Ovary (tissue), 9 donors: ENCODE data around the gene WFDC1. TPM values are rescaled to one million over a fixed set of nuclear protein-coding genes. Genes with fewer than 3 reads are reported as not detected.

ENCODE experiments used
- DNase-seq, 5 donors: peaks; one replicate each; pipeline ENCODE4 v3.0.0-alpha.2; 2019 to 2020
- H3K27ac ChIP-seq, 2 donors: fragments of 200-600 bp; one replicate each; pipeline versions ENCODE4 v1.5.1 to v1.8.0; 2019 to 2022
- H3K27me3 ChIP-seq: fragments of 200-600 bp; one replicate; pipeline ENCODE4 v1.8.0; 2022
- H3K36me3 ChIP-seq: fragments of 200-600 bp; sonication (generic); one replicate; pipeline ENCODE4 v1.5.1; 2019
- H3K4me1 ChIP-seq: one replicate; pipeline ENCODE4 v1.8.1; 2013; ENCODE audit warnings: mild to moderate bottlenecking, moderate library complexity; ENCODE audit not compliant: insufficient read depth
- H3K4me3 ChIP-seq: fragments of 200-600 bp; sonication (generic); one replicate; pipeline ENCODE4 v1.5.1; 2017
- H3K9me3 ChIP-seq, 2 donors: fragments of 200-600 bp in 1 of 2; sonication (generic) in 1 of 2; one replicate each; pipeline versions ENCODE4 v1.5.1 to v1.8.1; 2013 to 2019; ENCODE audit warnings: mild to moderate bottlenecking in 1 of 2, moderate library complexity in 1 of 2
- CTCF ChIP-seq, 3 donors: fragments of 450-650 bp in 2 of 3; fragments of 200-600 bp in 1 of 3; IDR thresholded peaks; one replicate each; pipeline versions ENCODE4 v1.5.1 to v1.8.0; 2016 to 2022; ENCODE audit warnings: antibody characterized with exemption in 3 of 3, mild to moderate bottlenecking in 1 of 3
- EP300 ChIP-seq: sonication (generic); formaldehyde crosslinking; IDR thresholded peaks from one replicate; pipeline ENCODE4 v1.6.1; 2017; ENCODE audit warnings: antibody characterized with exemption
- POLR2A ChIP-seq: fragments of 450-650 bp; IDR thresholded peaks from one replicate; pipeline ENCODE4 v1.6.1; 2017; ENCODE audit warnings: antibody characterized with exemption, mild to moderate bottlenecking, moderate library complexity
- WGBS, 3 donors: extraction: QIAGEN DNeasy Blood & Tissue Kit in 1 of 3; methylation state at CpG; one replicate each; pipeline versions ENCODE4 v1.1.5 to v1.1.7; 2013 to 2017; 5-methylcytosine and 5-hydroxymethylcytosine counted together
- intact Hi-C, 4 donors: fragments of 100-400 bp; cut with DNase I; formaldehyde crosslinking; loops; one replicate each; pipeline versions ENCODE4 v1.11.0 to v1.15.1; 2022 to 2023
- polyA plus RNA-seq, 2 donors: library from polyadenylated mRNA; stranded (reverse); fragments of 200-250 nt in 1 of 2; fragments of 350-450 nt in 1 of 2; fragmentation: Illumina TruSeq in 1 of 2; extraction: RNeasy Lipid Tissue Mini Kit (QIAGEN cat#74804) in 1 of 2; gene quantifications; one replicate each; pipeline ENCODE4 v1.2.3, GENCODE V29; 2013 to 2014
- total RNA-seq, 7 donors: library from RNA; depleted of rRNA in 2 of 7; stranded (reverse); fragments of >200 nt in 2 of 7; fragmentation: NEBNext Ultra II Directional in 3 of 7; extraction: Animal tissue kit (Norgen Biotek cat#: 25700) in 3 of 7; gene quantifications; one replicate each; pipeline versions ENCODE4 v1.1.0 to v1.2.4, GENCODE V29; 2016 to 2023
- donor health status: DM: no; HTN: no; CAD: no; lungs with moderate emphysema.
- donor health status: DM: no; HTN: no; CAD: no.
- donor health status: Bipolar disorder and iron deficiency.
- donor health status: DM: yes; HTN: yes; CAD: no.
- donor health status: DM: no; HTN: no; CAD: no.
- donor health status: DM: yes; HTN: yes; CAD: no.

WFDC1 gene
- total and polyA plus RNA-seq, 9 donors: 0.57 to 10.7 (median 2.1) TPM

- 57 to 59% (median 59%) methylated on average over 18 of the region's 18 CpGs for WGBS, 3 donors
- Histone ChIP-seq H3K36me3 (no peaks in the 10 kb centered on the region), H3K27me3 (no peaks in the 10 kb centered on the region), H3K4me1 (no peaks in the 10 kb centered on the region), H3K9me3 (no peaks in the 10 kb centered on the region), H3K4me3 (no peak overlapping the region), H3K27ac (no peak overlapping the region)
- TF ChIP-seq CTCF (IDR thresholded peaks at IDR 0.05) (no peak), EP300 (no peak), POLR2A (no peak)
- intact Hi-C loops: no loop called here
- no peak for DNase-seq
These were observed 26.2 kb upstream of the WFDC1 start for GRCh38 chr16:84268291-84269040.

GRCh38 chr16:84270071-84270470, 24.6 kb upstream of the WFDC1 start:
- Histone ChIP-seq H3K27me3 (no peaks in the 10 kb centered on the region), H3K36me3 (no peaks in the 10 kb centered on the region), H3K27ac (no peak overlapping the region), H3K4me1 (no peaks in the 10 kb centered on the region), H3K4me3 (no peak overlapping the region), H3K9me3 (no peaks in the 10 kb centered on the region)
- TF ChIP-seq EP300 (no peak), POLR2A (no peak), CTCF (IDR thresholded peaks at IDR 0.05) (no peak)
- DNase-seq: no peak
- 86 to 88% (median 87%) methylated on average over 9 of the region's 9 CpGs for WGBS, 3 donors
- intact Hi-C loops: loop anchor here in 2 of 4 donors (10.0 kb wide), 1 partner anchor 215 kb away; no protein-coding TSS in a partner anchor

- Histone ChIP-seq H3K27ac (no peak overlapping the region), H3K4me1 (no peaks in the 10 kb centered on the region), H3K27me3 (no peaks in the 10 kb centered on the region), H3K9me3 (no peaks in the 10 kb centered on the region), H3K4me3 (no peak overlapping the region), H3K36me3 (no peaks in the 10 kb centered on the region)
- no peak for TF ChIP-seq POLR2A
- no peak for TF ChIP-seq CTCF (IDR thresholded peaks at IDR 0.05)
- no peak for TF ChIP-seq EP300
- no peak for DNase-seq
- 79 to 83% (median 83%) methylated on average over 8 to 10 of the region's 10 CpGs for WGBS, 3 donors
- intact Hi-C loops: loop anchor here in 2 of 4 donors (10.0 kb wide), 1 partner anchor 214 kb away; no protein-coding TSS in a partner anchor
These were observed 24.1 kb upstream of the WFDC1 start for GRCh38 chr16:84270531-84270930.

GRCh38 chr16:84271037-84271436, 23.6 kb upstream of the WFDC1 start:
- DNase-seq: no peak
- Histone ChIP-seq H3K4me1 (no peaks in the 10 kb centered on the region), H3K9me3 (no peaks in the 10 kb centered on the region), H3K4me3 (no peak overlapping the region), H3K27ac (no peak overlapping the region), H3K27me3 (no peaks in the 10 kb centered on the region), H3K36me3 (no peaks in the 10 kb centered on the region)
- TF ChIP-seq POLR2A (no peak), EP300 (no peak), CTCF (IDR thresholded peaks at IDR 0.05) (no peak)
- 82 to 94% (median 84%) methylated on average over 1 of the region's 1 CpG for WGBS, 3 donors
- intact Hi-C loops: loop anchor here in 2 of 4 donors (10.0 kb wide), 1 partner anchor 214 kb away; no protein-coding TSS in a partner anchor
